DMS114 treated with DMSO at 0.1 percent for 48 hours (cell line): ENCODE data around the gene IL11.

Experiments
- DNase-seq: peaks from one replicate; lab custom pipeline; 2025; ENCODE audit not compliant: unreplicated experiment; lab: John Stamatoyannopoulos, UW

The IL11 gene

DNA sequence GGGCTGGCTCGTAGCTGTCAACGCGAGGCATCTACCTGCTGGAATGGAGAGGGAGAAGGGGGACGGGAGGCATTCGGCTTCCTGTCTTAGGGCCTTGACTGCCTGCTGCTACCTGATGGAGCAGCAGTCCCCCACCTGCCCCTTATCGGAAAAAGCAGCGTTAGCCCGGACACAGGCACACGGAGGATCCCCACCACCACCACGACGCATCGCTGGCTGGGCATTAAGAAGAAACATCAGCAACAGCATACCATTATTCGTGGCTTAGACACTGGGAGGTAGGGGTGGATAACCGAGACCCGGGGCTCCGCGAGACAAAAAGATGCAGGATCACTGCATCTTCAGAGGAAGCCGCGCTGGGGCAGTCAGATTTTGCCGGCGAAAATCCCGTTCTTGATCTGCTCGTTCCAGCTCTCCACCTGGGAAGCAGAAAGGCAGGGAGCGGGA is 16.9 kb downstream of the IL11 start:
- DNase-seq = no peak

GRCh38 chr19:55352549-55353145 is 17.6 kb downstream of the IL11 start:
- no peak for DNase-seq

- DNase-seq = no peak
These were observed 18.2 kb downstream of the IL11 start for GRCh38 chr19:55352040-55352439.

- no peak for DNase-seq
These were observed 19.5 kb downstream of the IL11 start for GRCh38 chr19:55350620-55351315.

DNA sequence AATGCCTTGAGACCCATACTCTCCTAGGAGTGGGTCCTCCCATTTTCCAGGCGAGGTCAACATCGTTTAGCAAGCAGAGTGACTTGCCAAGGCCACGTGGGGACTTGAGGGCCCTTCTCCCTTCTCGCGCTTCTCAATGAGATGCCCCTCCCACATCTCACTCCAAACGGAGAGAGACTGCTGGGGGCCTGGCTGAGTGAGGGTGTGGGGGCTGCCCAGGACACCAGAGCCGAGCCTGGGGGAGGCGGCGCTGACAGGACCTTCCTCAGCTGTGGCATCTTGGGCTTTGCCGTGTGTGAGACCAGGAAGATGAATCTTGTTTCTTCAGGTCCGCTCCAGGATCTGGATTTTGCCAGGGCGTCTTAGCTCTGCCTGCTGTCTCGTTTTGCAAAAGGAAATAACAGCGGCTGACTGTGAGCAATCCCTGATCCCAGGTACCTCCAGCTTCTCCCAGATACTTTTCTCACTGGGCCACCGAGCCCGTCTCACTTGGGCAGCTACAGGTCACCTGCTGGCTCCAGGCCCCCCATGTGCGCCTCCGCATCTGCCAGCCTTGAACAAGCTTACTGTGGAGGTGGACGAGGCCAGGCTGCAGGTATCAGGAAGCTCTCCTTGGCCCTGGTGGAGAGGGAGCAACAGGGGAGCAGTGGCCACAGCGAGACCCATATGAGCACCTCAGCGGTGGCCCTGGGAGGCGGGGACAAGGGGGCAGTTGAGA is 21.8 kb downstream of the IL11 start:
- no peak for DNase-seq

GRCh38 chr19:55347442-55348009 is 22.7 kb downstream of the IL11 start:
- no peak for DNase-seq

DNA sequence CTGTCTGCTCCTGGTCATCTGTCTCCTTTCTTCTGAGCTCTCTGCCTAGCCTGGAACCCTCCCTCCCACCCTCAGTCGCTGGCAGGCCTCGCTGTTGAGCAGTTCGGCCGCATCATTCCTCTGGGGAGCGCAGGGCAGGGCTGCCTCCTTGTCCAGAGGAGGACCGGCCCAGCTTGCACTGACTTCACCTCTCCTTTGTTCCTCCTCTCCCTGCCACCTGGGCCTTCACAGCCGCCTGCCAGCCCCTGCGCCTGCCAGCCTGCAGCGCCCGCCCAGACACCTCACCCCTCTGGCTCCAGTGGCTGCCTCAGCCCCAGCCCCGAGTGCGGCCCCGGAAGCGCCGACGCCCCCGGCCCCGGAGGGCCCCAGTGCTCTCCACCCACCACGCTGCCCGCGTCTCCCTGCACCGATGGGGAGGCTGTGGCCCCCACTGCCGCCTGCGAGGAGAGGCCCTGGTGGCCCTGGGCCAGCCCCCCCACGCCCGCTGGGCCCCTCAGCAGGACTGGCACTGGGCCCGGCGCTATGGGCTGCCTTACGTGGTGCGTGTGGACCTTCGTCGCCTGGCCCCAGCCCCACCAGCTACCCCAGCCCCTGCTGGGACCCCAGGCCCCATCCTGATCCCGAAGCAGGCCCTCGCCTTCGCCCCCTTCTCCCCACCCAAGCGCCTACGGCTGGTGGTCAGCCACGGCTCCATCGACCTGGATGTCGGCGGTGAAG is 23.4 kb downstream of the IL11 start:
- DNase-seq = no peak

DNA sequence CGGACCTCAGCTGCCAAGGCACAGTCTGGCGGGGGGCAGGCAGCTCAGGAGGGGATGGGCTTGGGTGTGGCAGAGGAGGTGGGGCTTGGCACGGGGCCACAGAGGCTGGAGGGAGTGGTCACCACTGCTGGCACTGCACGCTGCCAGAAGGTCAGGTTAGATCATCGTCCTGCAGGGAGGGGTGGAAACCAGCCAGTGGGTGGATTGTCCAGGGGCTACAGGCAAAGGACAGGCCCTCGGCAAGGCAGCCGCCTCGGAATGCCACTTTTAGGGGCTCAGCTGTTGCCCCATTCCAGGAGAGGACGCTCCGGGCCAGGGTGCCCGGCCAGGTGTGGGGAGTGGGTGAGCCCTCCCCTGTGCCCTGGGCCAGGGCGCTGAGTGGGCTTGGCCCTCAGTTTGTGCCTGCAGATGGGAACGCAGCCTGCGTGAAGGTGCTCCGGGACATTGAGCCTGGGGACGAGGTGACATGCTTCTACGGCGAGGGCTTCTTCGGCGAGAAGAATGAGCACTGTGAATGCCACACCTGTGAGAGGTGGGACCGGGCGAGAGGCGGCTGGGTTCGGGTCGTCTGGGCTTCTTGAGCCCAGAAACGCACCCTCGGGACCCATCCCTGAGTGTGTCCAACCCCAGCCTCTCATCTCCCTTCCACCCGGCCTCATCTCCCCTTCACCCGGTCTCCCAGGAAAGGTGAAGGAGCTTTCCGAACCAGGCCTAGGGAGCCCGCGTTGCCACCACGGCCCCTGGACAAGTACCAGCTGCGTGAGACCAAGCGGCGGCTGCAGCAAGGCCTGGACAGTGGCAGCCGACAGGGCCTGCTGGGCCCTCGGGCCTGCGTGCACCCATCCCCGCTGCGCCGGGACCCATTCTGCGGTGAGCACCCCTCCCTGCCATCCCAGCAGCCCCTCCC is 24.2 kb downstream of the IL11 start:
- DNase-seq = no peak

- no peak for DNase-seq
These were observed 25.0 kb downstream of the IL11 start for GRCh38 chr19:55345101-55345817.

GRCh38 chr19:55344444-55344843 is 25.8 kb downstream of the IL11 start:
- DNase-seq = no peak

GRCh38 chr19:55341595-55342531 is 28.4 kb downstream of the IL11 start:
- DNase-seq = no peak

GRCh38 chr19:55341171-55341588 is 29.1 kb downstream of the IL11 start:
- no peak for DNase-seq

DNA sequence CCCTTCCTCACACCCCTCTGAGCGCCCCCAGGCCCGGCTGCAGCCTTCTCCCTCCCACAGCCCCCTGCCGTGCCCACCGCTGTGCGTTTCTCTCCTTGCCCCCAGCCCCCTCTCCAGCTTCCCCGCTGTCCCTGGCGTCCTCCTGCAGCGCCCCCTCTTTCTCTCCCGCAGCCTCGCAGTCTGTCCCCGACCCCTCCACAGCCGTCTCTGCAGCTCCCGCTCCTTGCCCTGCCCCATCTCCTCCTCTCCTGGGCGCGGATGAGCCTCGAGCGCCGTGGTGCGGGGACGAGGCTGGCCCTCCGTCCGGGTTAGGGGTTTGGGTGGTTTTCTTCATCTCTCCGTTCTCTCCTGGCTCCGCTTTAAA is 29.5 kb downstream of the IL11 start:
- no peak for DNase-seq

DNA sequence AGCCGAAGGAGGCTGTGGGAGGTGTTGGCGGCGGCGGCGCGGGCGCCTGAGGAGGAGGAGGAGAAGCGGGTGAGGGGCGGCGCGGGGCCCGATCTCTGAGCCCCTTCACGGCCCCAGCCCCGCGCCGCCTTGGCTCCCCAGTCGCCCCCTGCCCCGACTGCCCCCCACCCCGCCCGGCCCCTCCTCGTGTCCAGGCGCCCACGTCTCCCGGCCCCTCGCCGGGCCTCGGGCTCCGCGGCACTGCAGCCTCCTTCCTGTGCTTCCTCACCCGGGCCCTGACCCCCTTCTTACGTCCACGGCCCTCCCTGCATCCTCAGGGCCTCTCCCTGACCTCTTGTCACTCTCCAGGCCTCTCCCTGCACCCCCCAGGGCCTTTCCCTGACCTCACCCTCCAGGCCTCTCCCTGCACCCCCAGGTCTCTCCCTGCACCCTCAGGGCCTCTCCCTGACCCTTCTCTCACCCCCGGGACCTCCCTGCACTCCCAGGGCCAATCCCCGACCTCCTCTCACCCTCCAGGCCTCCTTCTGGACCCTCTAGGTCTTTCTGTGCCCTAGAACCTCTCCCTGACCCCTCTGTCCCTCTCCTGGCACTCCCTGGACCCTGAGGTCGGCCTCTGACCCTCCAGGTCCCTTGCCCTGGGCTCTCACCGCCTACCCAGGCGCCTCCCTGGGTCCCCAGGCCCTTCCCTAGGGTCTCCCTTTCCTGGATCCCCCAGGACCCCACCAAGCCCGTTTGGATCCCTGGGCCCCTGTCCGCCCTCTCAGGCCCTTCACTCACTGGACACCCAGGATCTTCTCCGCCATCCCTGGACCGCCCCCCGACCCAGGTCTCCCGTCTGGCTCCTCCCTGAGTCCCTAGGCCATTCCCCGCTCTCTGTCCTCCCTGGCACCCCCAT is 30.1 kb downstream of the IL11 start:
- DNase-seq = no peak

GRCh38 chr19:55339105-55339888 is 31.0 kb downstream of the IL11 start, which contains the start of gene KMT5C:
TSS of gene KMT5C (plus strand) at chr19:55339876. CDS start at chr19:55341937, 2,061 bp downstream.
- peak; percentile 100 for DNase-seq

- DNase-seq = no peak
These were observed 34.2 kb downstream of the IL11 start for GRCh38 chr19:55336101-55336500.

GRCh38 chr19:55333870-55334269 is 36.4 kb downstream of the IL11 start:
- no peak for DNase-seq
